Neural progenitor cell (in vitro differentiated cells): Measurements from ENCODE around the gene TBC1D23. TPM values are rescaled to one million over a fixed set of nuclear protein-coding genes. Genes with fewer than 3 reads are reported as not detected.

ENCODE experiments used
- DNase-seq: peaks from one replicate; pipeline ENCODE4 v3.0.0-alpha.2; 2016; ENCODE audit warnings: low spot score
- H2AFZ ChIP-seq: fragments of 200-600 bp; sonication (generic); replicated peaks from 2 replicates; pipeline ENCODE4 v1.6.1; 2016; ENCODE audit warnings: antibody characterized with exemption
- H3F3A ChIP-seq: fragments of 200-600 bp; sonication (generic); 2 replicates; pipeline ENCODE4 v1.6.1; 2016; ENCODE audit warnings: antibody characterized with exemption, low read depth
- H3K27ac ChIP-seq: fragments of 200-600 bp; sonication (generic); 2 replicates; pipeline ENCODE4 v1.5.1; 2016; ENCODE audit warnings: mild to moderate bottlenecking
- H3K27me3 ChIP-seq: fragments of 200-600 bp; sonication (generic); 2 replicates; pipeline ENCODE4 v1.6.1; 2016; ENCODE audit warnings: mild to moderate bottlenecking, moderate library complexity
- H3K36me3 ChIP-seq: fragments of 200-600 bp; sonication (generic); 2 replicates; pipeline ENCODE4 v1.5.1; 2016
- H3K4me1 ChIP-seq: fragments of 200-600 bp; sonication (generic); 2 replicates; pipeline ENCODE4 v1.6.1; 2016; ENCODE audit warnings: mixed run types
- H3K4me2 ChIP-seq: fragments of 200-600 bp; sonication (generic); 2 replicates; pipeline ENCODE4 v1.6.1; 2016
- H3K4me3 ChIP-seq: fragments of 200-600 bp; sonication (generic); 2 replicates; pipeline ENCODE4 v1.5.1; 2016
- H3K79me2 ChIP-seq: fragments of 200-600 bp; sonication (generic); 2 replicates; pipeline ENCODE4 v1.6.1; 2016; ENCODE audit warnings: low read depth
- H3K9ac ChIP-seq: fragments of 200-600 bp; sonication (generic); 2 replicates; pipeline ENCODE4 v1.6.1; 2016
- H3K9me3 ChIP-seq: fragments of 200-600 bp; sonication (generic); 2 replicates; pipeline ENCODE4 v1.5.1; 2016; ENCODE audit warnings: low read depth
- H4K20me1 ChIP-seq: fragments of 200-600 bp; sonication (generic); 2 replicates; pipeline ENCODE4 v1.6.1; 2016; ENCODE audit warnings: low read depth
- H3K27ac Mint-ChIP-seq: 3 replicates; pipeline ENCODE4 v1.8.0; 2021; ENCODE audit warnings: mixed read lengths
- H3K27me3 Mint-ChIP-seq: 2 replicates; pipeline ENCODE4 v1.8.0; 2022; ENCODE audit warnings: low read depth, mild to moderate bottlenecking, inconsistent platforms, moderate library complexity, mixed read lengths; ENCODE audit not compliant: insufficient read depth
- H3K36me3 Mint-ChIP-seq: 3 replicates; pipeline ENCODE4 v1.8.0; 2021; ENCODE audit warnings: mixed read lengths
- H3K4me1 Mint-ChIP-seq: 3 replicates; pipeline ENCODE4 v1.8.0; 2021; ENCODE audit warnings: mixed read lengths
- H3K4me3 Mint-ChIP-seq: 3 replicates; pipeline ENCODE4 v1.8.0; 2021; ENCODE audit warnings: mild to moderate bottlenecking, moderate library complexity, mixed read lengths
- H3K9me3 Mint-ChIP-seq: 3 replicates; pipeline ENCODE4 v1.8.0; 2020; ENCODE audit warnings: mixed read lengths
- EZH2 ChIP-seq: fragments of 200-600 bp; sonication (generic); IDR thresholded peaks from 2 replicates; pipeline ENCODE4 v1.6.1; 2017; ENCODE audit warnings: antibody characterized with exemption, mild to moderate bottlenecking, moderate library complexity
- EZH2phosphoT487 ChIP-seq: fragments of 200-600 bp; sonication (generic); IDR thresholded peaks from 2 replicates; pipeline ENCODE4 v1.6.1; 2017; ENCODE audit warnings: antibody characterized with exemption
- total RNA-seq: library from RNA; depleted of rRNA; stranded (reverse); fragments of >200 nt; gene quantifications from 2 replicates; pipeline ENCODE4 v1.2.3, GENCODE V29; 2015; ENCODE audit warnings: low replicate concordance
- TF ChIP-seq, protein P1 (sequence below): fragments of 200-600 bp; sonication (generic); IDR thresholded peaks from 2 replicates; pipeline ENCODE4 v1.5.1; 2017; ENCODE audit warnings: antibody characterized with exemption, mild to moderate bottlenecking

Gene TBC1D23
- total RNA-seq, 1 donor from 2014 or later, result 50.1 TPM

DNA sequence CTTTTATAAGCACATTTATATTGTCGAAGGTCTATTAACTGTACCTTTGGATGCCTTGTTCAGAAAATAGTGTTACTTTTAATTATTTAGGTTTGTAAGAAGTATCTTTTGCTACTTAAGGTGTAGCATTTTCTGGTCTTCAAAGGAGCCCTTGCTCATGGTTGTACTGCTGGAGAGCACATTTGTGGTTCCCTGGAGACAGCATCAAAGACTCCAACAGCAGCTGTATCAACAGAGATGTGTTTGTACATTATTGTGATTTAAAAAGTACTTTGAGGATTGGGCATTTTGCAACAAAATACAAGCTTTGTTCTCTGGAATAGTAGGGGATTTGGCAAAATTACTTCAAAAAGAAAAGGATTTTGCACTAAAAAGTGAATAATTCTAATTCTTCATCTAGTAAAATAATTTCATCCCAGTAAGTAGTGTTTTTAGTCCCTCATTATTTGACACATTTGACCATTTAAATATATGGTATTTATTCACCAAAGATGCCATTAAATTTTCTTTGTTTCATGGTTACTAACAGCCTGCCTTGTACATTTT lies 16.5 kb downstream of the TBC1D23 start:
- DNase-seq, result no peak
- no peak overlapping the region for H2AFZ ChIP-seq
- no peak overlapping the region for H3K27ac Mint-ChIP-seq
- no peaks in the 10 kb centered on the region for H3K9me3 Mint-ChIP-seq
- no peaks in the 10 kb centered on the region for H3K36me3 ChIP-seq
- no peaks in the 10 kb centered on the region for H3K36me3 Mint-ChIP-seq
- no peaks in the 10 kb centered on the region for H4K20me1 ChIP-seq
- no peak overlapping the region for H3K9ac ChIP-seq
- H3K79me2 ChIP-seq, result peaks cover 25% of the 10 kb centered on the region
- TF ChIP-seq, protein P1, sequence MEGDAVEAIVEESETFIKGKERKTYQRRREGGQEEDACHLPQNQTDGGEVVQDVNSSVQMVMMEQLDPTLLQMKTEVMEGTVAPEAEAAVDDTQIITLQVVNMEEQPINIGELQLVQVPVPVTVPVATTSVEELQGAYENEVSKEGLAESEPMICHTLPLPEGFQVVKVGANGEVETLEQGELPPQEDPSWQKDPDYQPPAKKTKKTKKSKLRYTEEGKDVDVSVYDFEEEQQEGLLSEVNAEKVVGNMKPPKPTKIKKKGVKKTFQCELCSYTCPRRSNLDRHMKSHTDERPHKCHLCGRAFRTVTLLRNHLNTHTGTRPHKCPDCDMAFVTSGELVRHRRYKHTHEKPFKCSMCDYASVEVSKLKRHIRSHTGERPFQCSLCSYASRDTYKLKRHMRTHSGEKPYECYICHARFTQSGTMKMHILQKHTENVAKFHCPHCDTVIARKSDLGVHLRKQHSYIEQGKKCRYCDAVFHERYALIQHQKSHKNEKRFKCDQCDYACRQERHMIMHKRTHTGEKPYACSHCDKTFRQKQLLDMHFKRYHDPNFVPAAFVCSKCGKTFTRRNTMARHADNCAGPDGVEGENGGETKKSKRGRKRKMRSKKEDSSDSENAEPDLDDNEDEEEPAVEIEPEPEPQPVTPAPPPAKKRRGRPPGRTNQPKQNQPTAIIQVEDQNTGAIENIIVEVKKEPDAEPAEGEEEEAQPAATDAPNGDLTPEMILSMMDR, result no peak
- TF ChIP-seq EZH2phosphoT487 (no peak), EZH2 (no peak)
- H3K4me2 ChIP-seq, result no peak overlapping the region
- H3K4me1 ChIP-seq, result peaks cover 4% of the 10 kb centered on the region
- no peak overlapping the region for H3K4me3 ChIP-seq
- H3F3A ChIP-seq, result no peaks in the 10 kb centered on the region
- H3K27me3 Mint-ChIP-seq, result no peaks in the 10 kb centered on the region
- no peak overlapping the region for H3K4me3 Mint-ChIP-seq
- H3K4me1 Mint-ChIP-seq, result peaks cover 6% of the 10 kb centered on the region
- H3K27ac ChIP-seq, result no peak overlapping the region
- H3K27me3 ChIP-seq, result no peaks in the 10 kb centered on the region
- no peaks in the 10 kb centered on the region for H3K9me3 ChIP-seq

DNA sequence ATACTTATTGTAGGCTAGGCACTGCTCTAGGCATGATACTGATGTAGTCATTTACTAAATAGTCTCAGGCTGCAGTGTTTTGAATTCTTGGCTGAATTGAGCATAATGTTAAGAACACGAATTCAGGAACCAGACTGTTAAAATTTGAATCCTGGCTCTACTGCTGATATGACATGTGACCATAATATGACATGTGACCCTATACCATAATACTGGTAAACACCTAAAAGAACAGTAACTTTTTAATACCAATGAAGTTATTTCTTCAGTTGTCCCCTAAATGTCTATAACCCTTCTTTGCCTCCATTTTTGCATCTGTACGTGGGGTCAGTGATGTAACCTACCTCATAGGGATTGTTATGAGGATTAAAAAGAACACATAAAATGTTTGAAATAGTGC lies 18.1 kb downstream of the TBC1D23 start:
- H3F3A ChIP-seq, result no peaks in the 10 kb centered on the region
- H3K9ac ChIP-seq, result no peak overlapping the region
- peaks cover 18% of the 10 kb centered on the region for H3K79me2 ChIP-seq

DNA sequence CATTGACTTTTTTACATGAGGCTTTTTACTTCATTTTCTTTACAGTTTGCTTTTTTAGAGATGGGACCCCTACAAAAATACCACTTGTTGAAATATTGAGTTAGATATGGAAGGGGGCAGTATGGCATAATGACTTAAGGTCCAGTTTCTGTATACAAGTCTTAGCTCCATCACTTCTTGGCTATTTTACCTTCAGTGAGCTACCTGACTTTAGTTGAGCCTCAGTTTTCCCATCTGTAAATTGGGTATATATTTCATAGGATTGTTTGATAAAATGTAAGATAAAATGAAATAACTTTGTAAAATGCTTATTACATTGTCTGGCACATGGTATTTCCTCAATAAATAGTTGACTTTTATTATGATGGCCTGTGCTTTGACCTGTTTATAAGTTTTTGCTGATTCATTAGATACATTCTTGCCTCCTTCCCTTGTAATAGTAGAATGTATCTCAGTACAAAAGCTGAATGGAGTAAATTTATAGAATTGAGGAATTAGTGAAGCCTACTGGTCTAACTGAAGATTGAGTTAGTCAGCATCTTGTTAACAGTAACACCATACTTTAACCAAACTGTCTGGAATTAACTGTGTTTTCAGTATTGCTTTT lies 27.6 kb downstream of the TBC1D23 start:
- Histone ChIP-seq H2AFZ (no peak overlapping the region), H3K79me2 (no peaks in the 10 kb centered on the region), H3K27me3 (no peaks in the 10 kb centered on the region), H3K9me3 (no peaks in the 10 kb centered on the region), H3F3A (no peaks in the 10 kb centered on the region), H4K20me1 (no peaks in the 10 kb centered on the region), H3K4me1 (no peaks in the 10 kb centered on the region), H3K4me3 (no peak overlapping the region), H3K4me2 (no peak overlapping the region), H3K36me3 (peaks cover 2% of the 10 kb centered on the region), H3K27ac (no peak overlapping the region), H3K9ac (no peak overlapping the region)
- Mint-ChIP-seq H3K27ac (no peak overlapping the region), H3K4me1 (no peaks in the 10 kb centered on the region), H3K9me3 (no peaks in the 10 kb centered on the region), H3K4me3 (no peak overlapping the region), H3K27me3 (no peaks in the 10 kb centered on the region), H3K36me3 (peaks cover 5% of the 10 kb centered on the region)
- TF ChIP-seq EZH2 (no peak), EZH2phosphoT487 (no peak)
- TF ChIP-seq, protein P1, result no peak
- DNase-seq, result no peak

More for the DNA sequence above, 18.1 kb downstream of the TBC1D23 start:
- Histone ChIP-seq H3K27ac (no peak overlapping the region), H4K20me1 (no peaks in the 10 kb centered on the region), H3K36me3 (no peaks in the 10 kb centered on the region), H3K4me1 (no peaks in the 10 kb centered on the region), H3K9me3 (no peaks in the 10 kb centered on the region), H2AFZ (no peak overlapping the region), H3K4me2 (no peak overlapping the region), H3K4me3 (no peak overlapping the region), H3K27me3 (no peaks in the 10 kb centered on the region)
- Mint-ChIP-seq H3K4me3 (no peak overlapping the region), H3K27me3 (no peaks in the 10 kb centered on the region), H3K4me1 (peaks cover 3% of the 10 kb centered on the region), H3K9me3 (no peaks in the 10 kb centered on the region), H3K36me3 (no peaks in the 10 kb centered on the region), H3K27ac (no peak overlapping the region)
- no peak for DNase-seq
- TF ChIP-seq EZH2phosphoT487 (no peak), EZH2 (no peak)
- TF ChIP-seq, protein P1, result no peak
